Thyroid gland (tissue), 4 donors: Measurements from ENCODE around the gene ANKRD33B.

Source experiments
- CTCF ChIP-seq, 6 experiments: fragments of 200-600 bp in 3 of 6; fragments of 450-650 bp in 3 of 6; sonication (generic) in 3 of 6; IDR thresholded peaks; one replicate each; pipeline ENCODE4 v1.5.1; 2016 to 2019; ENCODE audit warnings: antibody characterized with exemption in 6 of 6, mild to moderate bottlenecking in 2 of 6, inconsistent platforms in 1 of 6, moderate library complexity in 1 of 6
- POLR2A ChIP-seq, 2 donors: fragments of 450-650 bp; IDR thresholded peaks; one replicate each; pipeline ENCODE4 v1.6.1; 2017; ENCODE audit warnings: antibody characterized with exemption in 2 of 2, mild to moderate bottlenecking in 2 of 2, moderate library complexity in 1 of 2

- no peak for TF ChIP-seq CTCF (IDR thresholded peaks at IDR 0.05)
- TF ChIP-seq POLR2A (IDR thresholded peaks at IDR 0.05), result no peak
Measured at GRCh38 chr5:10556289-10556807, 7.5 kb upstream of the ANKRD33B start.
